ENCODE data around the gene NUP210L.

DNA sequence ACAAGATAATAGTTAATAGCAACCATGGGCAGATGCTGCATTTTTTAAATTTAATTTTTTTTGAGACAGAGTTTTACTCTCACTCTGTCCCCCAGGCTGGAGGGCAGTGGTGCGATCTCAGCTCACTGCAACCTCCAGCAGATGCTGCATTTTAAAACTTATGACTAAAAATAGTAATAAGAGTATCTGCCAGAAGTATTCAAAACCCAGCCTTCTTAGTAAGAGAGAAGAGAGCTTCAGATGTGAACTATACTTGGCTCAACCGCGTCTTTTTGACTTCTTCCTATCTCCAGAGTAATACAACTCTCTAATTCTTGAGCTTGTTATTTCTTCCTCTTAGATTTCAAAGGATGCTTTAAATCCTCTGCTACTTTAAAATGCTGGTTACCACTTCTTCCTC, 159.7 kb downstream of the NUP210L start:
- TF ChIP-seq, protein P1, sequence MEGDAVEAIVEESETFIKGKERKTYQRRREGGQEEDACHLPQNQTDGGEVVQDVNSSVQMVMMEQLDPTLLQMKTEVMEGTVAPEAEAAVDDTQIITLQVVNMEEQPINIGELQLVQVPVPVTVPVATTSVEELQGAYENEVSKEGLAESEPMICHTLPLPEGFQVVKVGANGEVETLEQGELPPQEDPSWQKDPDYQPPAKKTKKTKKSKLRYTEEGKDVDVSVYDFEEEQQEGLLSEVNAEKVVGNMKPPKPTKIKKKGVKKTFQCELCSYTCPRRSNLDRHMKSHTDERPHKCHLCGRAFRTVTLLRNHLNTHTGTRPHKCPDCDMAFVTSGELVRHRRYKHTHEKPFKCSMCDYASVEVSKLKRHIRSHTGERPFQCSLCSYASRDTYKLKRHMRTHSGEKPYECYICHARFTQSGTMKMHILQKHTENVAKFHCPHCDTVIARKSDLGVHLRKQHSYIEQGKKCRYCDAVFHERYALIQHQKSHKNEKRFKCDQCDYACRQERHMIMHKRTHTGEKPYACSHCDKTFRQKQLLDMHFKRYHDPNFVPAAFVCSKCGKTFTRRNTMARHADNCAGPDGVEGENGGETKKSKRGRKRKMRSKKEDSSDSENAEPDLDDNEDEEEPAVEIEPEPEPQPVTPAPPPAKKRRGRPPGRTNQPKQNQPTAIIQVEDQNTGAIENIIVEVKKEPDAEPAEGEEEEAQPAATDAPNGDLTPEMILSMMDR (IDR thresholded peaks at IDR 0.05) = no peak
- TF ChIP-seq POLR2A (IDR thresholded peaks at IDR 0.05) = no peak

All from heart left ventricle (tissue), 13 donors.